ENCODE results near the gene LRRIQ3. TPM values are rescaled to one million over a fixed set of nuclear protein-coding genes. Genes with fewer than 3 reads are reported as not detected.

Gene LRRIQ3
- total and polyA plus RNA-seq, 2 of the 4 experiments (the other 2 are of a cell fraction), result 1.2 to 1.8 TPM

GRCh38 chr1:74005533-74005932 lies 192.4 kb downstream of the LRRIQ3 start:
- H4K5ac ChIP-seq (ENCODE audit: low read depth, low read length), result no peak overlapping the region
- H3K9ac ChIP-seq (ENCODE audit: low read depth, low read length), result no peak overlapping the region
- H4K91ac ChIP-seq (ENCODE audit: insufficient read depth, low read depth, low read length), result no peak overlapping the region
- H2AK9ac ChIP-seq (replicated peaks; ENCODE audit: low read depth, low read length, poor library complexity), result no peak overlapping the region
- H2AK5ac ChIP-seq (ENCODE audit: low read depth, low read length), result no peak overlapping the region
- no peaks in the 10 kb centered on the region; the same call in 1 of the 2 replicates for H3K9me3 ChIP-seq (ENCODE audit: control insufficient read depth, insufficient read depth, low read length)
- no peak overlapping the region for H3K56ac ChIP-seq (ENCODE audit: extremely low read depth, insufficient read depth, low read length)
- no peaks in the 10 kb centered on the region for H3K4me1 ChIP-seq (ENCODE audit: control insufficient read depth, insufficient read depth, low read length)
- no TSS peak for BruUV-seq (replicated peaks)
- no peak overlapping the region for H3K14ac ChIP-seq (replicated peaks; ENCODE audit: low read depth, low read length)
- POLR2A ChIA-PET (ENCODE audit: unreplicated experiment), result no interaction called here
- H2BK15ac ChIP-seq (ENCODE audit: low read depth, low read length), result no peak overlapping the region
- no peak overlapping the region for H3K4me3 ChIP-seq (ENCODE audit: insufficient read depth, low read depth, low read length)
- H2BK5ac ChIP-seq (ENCODE audit: low read depth, low read length, poor library complexity, severe bottlenecking), result no peak overlapping the region
- in situ Hi-C loops (cut with MboI; ENCODE audit: low sequenced_read_pairs), result no loop called here
- no CpG with 5 or more reads among the region's 4 CpGs for WGBS, 2 experiments (ENCODE audit: extremely low coverage in 2 of 2, insufficient read length in 1 of 2)
- intact Hi-C loops (cut with micrococcal nuclease), result loop anchor here (10.0 kb wide), 1 partner anchor 469 kb away; no protein-coding TSS in a partner anchor
- no peaks in the 10 kb centered on the region for H4K20me1 ChIP-seq (ENCODE audit: insufficient read depth, low read length)
- no peak overlapping the region for H3K4ac ChIP-seq (ENCODE audit: low read depth, low read length)
- TF ChIP-seq MXI1 (IDR thresholded peaks at IDR 0.05; ENCODE audit: borderline replicate concordance, low read depth, low read length) (no peak), RCOR1 (IDR thresholded peaks at IDR 0.05; ENCODE audit: insufficient replicate concordance, low read length) (no peak), CEBPB (IDR thresholded peaks at IDR 0.05; ENCODE audit: low read depth, low read length) (no peak), CTCF (conservative IDR thresholded peaks at IDR 0.05; ENCODE audit: low read depth, low read length) (no peak), RAD21 (IDR thresholded peaks at IDR 0.05; ENCODE audit: low read length) (no peak), RFX5 (IDR thresholded peaks at IDR 0.05; ENCODE audit: low read depth, low read length) (no peak), SMC3 (IDR thresholded peaks at IDR 0.05; ENCODE audit: low read depth, low read length) (no peak)
- TF ChIP-seq, protein P1, sequence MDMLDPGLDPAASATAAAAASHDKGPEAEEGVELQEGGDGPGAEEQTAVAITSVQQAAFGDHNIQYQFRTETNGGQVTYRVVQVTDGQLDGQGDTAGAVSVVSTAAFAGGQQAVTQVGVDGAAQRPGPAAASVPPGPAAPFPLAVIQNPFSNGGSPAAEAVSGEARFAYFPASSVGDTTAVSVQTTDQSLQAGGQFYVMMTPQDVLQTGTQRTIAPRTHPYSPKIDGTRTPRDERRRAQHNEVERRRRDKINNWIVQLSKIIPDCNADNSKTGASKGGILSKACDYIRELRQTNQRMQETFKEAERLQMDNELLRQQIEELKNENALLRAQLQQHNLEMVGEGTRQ (IDR thresholded peaks at IDR 0.05; ENCODE audit: low read depth, low read length), result no peak
- ATAC-seq (ENCODE audit: low read depth) (no peak), DNase-seq (no peak)
- H2AFZ ChIP-seq (replicated peaks; ENCODE audit: low read length, poor library complexity), result no peak overlapping the region
- dilution Hi-C loops (cut with HindIII; ENCODE audit: low sequenced_read_pairs, unreplicated experiment), result no loop called here
- no peak overlapping the region for H2BK120ac ChIP-seq (ENCODE audit: low read depth, low read length)
- H3K18ac ChIP-seq (ENCODE audit: low read depth, low read length), result no peak overlapping the region
- CTCF ChIA-PET, result no interaction called here
- no peaks in the 10 kb centered on the region for H3K27me3 ChIP-seq (ENCODE audit: control insufficient read depth, insufficient read depth, low read length)
- H3K23ac ChIP-seq (ENCODE audit: low read depth, low read length), result no peak overlapping the region
- H3K36me3 ChIP-seq (ENCODE audit: control insufficient read depth, insufficient read depth, low read length), result no peaks in the 10 kb centered on the region
- no peak overlapping the region for H3K4me2 ChIP-seq (ENCODE audit: low read depth, low read length)
- H3K79me1 ChIP-seq (ENCODE audit: low read depth in 1 of 2, low read length in 2 of 2), result no peaks in the 10 kb centered on the region
- no peaks in the 10 kb centered on the region for H3K9me1 ChIP-seq (ENCODE audit: insufficient read depth, low read length)
- no peak overlapping the region for H3K27ac ChIP-seq (ENCODE audit: insufficient read depth, low read length)
- H2BK20ac ChIP-seq (ENCODE audit: low read depth, low read length), result no peak overlapping the region
- no peak overlapping the region for H4K8ac ChIP-seq (ENCODE audit: low read depth in 2 of 2, low read length in 2 of 2)
